HEK293 (cell line): ENCODE data around the gene TEAD2.
A peak's percentile ranks its signal among the peaks of the same experiment; 100 is the strongest.
"Not testable (repeated sequence)": the region's sequence is repeated elsewhere in the genome, so short reads cannot be mapped to it uniquely, and the experiment has no call there.

Experiments
- CTCF ChIA-PET: fragments of 350-600 bp; formaldehyde crosslinking; extraction: SDS; loops from one replicate; lab custom pipeline; 2021; ENCODE audit warnings: antibody characterized with exemption; lab: Yijun Ruan, JAX
- POLR2A ChIA-PET: fragments of 300-600 bp; formaldehyde crosslinking; extraction: SDS; loops from one replicate; lab custom pipeline; 2020; ENCODE audit warnings: antibody characterized with exemption, inconsistent platforms; lab: Yijun Ruan, JAX
- H3K27ac ChIP-seq: fragments of 200-500 bp; sonication (Bioruptor generic); 2 replicates; pipeline ENCODE4 v1.5.1; 2014; ENCODE audit warnings: low read depth, low read length, control low read depth, inconsistent platforms; ENCODE audit errors: extremely low read depth
- H3K36me3 ChIP-seq, 2 experiments: fragments of 200-500 bp in 1 of 2; sonication (Bioruptor generic) in 1 of 2; 1 replicate in 1 of 2; 2 replicates in 1 of 2; pipeline ENCODE4 v1.5.1; 2014 to 2017; ENCODE audit warnings: inconsistent platforms in 2 of 2, low read length in 2 of 2; ENCODE audit not compliant: control insufficient read depth in 2 of 2, insufficient read depth in 1 of 2
- H3K4me1 ChIP-seq: fragments of 200-500 bp; sonication (Bioruptor generic); 2 replicates; pipeline ENCODE4 v1.5.1; 2014; ENCODE audit warnings: mild to moderate bottlenecking, low read length, inconsistent platforms; ENCODE audit not compliant: control insufficient read depth, insufficient read depth
- H3K4me3 ChIP-seq: 2 replicates; pipeline ENCODE4 v1.5.1; 2011; ENCODE audit warnings: low read depth, mild to moderate bottlenecking, control low read depth, low read length, moderate library complexity
- H3K9me3 ChIP-seq: fragments of 200-500 bp; sonication (Bioruptor generic); 2 replicates; pipeline ENCODE4 v1.5.1; 2014; ENCODE audit warnings: low read depth, low read length, inconsistent platforms; ENCODE audit not compliant: control insufficient read depth, insufficient read depth
- ATF2 ChIP-seq: fragments of 450-650 bp; formaldehyde crosslinking; IDR thresholded peaks from 2 replicates; pipeline ENCODE4 v1.5.1; 2016; ENCODE audit warnings: missing biosample characterization, missing genetic modification characterization, low read depth
- BCL11A ChIP-seq: fragments of 450-650 bp; formaldehyde crosslinking; IDR thresholded peaks from 2 replicates; pipeline ENCODE4 v1.5.1; 2016; ENCODE audit warnings: low read depth, missing biosample characterization, missing genetic modification characterization
- KLF16 ChIP-seq: fragments of 450-650 bp; formaldehyde crosslinking; IDR thresholded peaks from 2 replicates; pipeline ENCODE4 v1.5.1; 2017; ENCODE audit warnings: missing biosample characterization, missing genetic modification characterization
- TSHZ1 ChIP-seq: fragments of 450-650 bp; formaldehyde crosslinking; IDR thresholded peaks from 2 replicates; pipeline ENCODE4 v1.5.1; 2016; ENCODE audit warnings: missing biosample characterization, missing genetic modification characterization, borderline replicate concordance
- ZBTB20 ChIP-seq: fragments of 450-650 bp; formaldehyde crosslinking; IDR thresholded peaks from 2 replicates; pipeline ENCODE4 v1.5.1; 2016; ENCODE audit warnings: missing biosample characterization, missing genetic modification characterization
- ZNF121 ChIP-seq: fragments of 450-650 bp; formaldehyde crosslinking; IDR thresholded peaks from 2 replicates; pipeline ENCODE4 v1.5.1; 2016; ENCODE audit warnings: missing biosample characterization, missing genetic modification characterization
- ZNF146 ChIP-seq: fragments of 450-650 bp; formaldehyde crosslinking; IDR thresholded peaks from 2 replicates; pipeline ENCODE4 v1.5.1; 2016; ENCODE audit warnings: missing biosample characterization, missing genetic modification characterization
- ZNF174 ChIP-seq: fragments of 450-650 bp; formaldehyde crosslinking; IDR thresholded peaks from 2 replicates; pipeline ENCODE4 v1.5.0; 2017; ENCODE audit warnings: missing biosample characterization, mild to moderate bottlenecking, missing genetic modification characterization
- ZNF221 ChIP-seq: fragments of 450-650 bp; formaldehyde crosslinking; IDR thresholded peaks from 2 replicates; pipeline ENCODE4 v1.5.1; 2017; ENCODE audit warnings: missing biosample characterization, missing genetic modification characterization, borderline replicate concordance
- ZNF335 ChIP-seq: fragments of 450-650 bp; formaldehyde crosslinking; conservative IDR thresholded peaks from 2 replicates; pipeline ENCODE4 v1.5.1; 2016; ENCODE audit warnings: missing biosample characterization, missing genetic modification characterization
- ZNF350 ChIP-seq: fragments of 450-650 bp; formaldehyde crosslinking; IDR thresholded peaks from 2 replicates; pipeline ENCODE4 v1.5.0; 2017; ENCODE audit warnings: missing biosample characterization, mild to moderate bottlenecking, missing genetic modification characterization
- ZNF433 ChIP-seq: fragments of 450-650 bp; formaldehyde crosslinking; IDR thresholded peaks from 2 replicates; pipeline ENCODE4 v1.5.1; 2016; ENCODE audit warnings: missing biosample characterization, missing genetic modification characterization, low read depth
- ZNF555 ChIP-seq: fragments of 450-650 bp; formaldehyde crosslinking; conservative IDR thresholded peaks from 2 replicates; pipeline ENCODE4 v1.5.1; 2017; ENCODE audit warnings: missing biosample characterization, mild to moderate bottlenecking, missing genetic modification characterization, inconsistent platforms
- ZNF654 ChIP-seq: fragments of 450-650 bp; formaldehyde crosslinking; IDR thresholded peaks from 2 replicates; pipeline ENCODE4 v1.5.1; 2016; ENCODE audit warnings: low read depth, missing biosample characterization, missing genetic modification characterization
- ZNF785 ChIP-seq: fragments of 450-650 bp; formaldehyde crosslinking; IDR thresholded peaks from 2 replicates; pipeline ENCODE4 v1.5.1; 2016; ENCODE audit warnings: missing biosample characterization, missing genetic modification characterization
- ZNF837 ChIP-seq: fragments of 450-650 bp; formaldehyde crosslinking; IDR thresholded peaks from 2 replicates; pipeline ENCODE4 v1.5.1; 2016; ENCODE audit warnings: missing biosample characterization, missing genetic modification characterization
- ZSCAN5A ChIP-seq: fragments of 450-650 bp; formaldehyde crosslinking; IDR thresholded peaks from 2 replicates; pipeline ENCODE4 v1.5.1; 2016; ENCODE audit warnings: missing biosample characterization, missing genetic modification characterization
- TF ChIP-seq, protein P1 (sequence below): fragments of 450-650 bp; formaldehyde crosslinking; IDR thresholded peaks from 2 replicates; pipeline ENCODE4 v1.5.1; 2016; ENCODE audit warnings: missing biosample characterization, missing genetic modification characterization
- TF ChIP-seq, protein P2 (sequence below): fragments of 450-650 bp; formaldehyde crosslinking; IDR thresholded peaks from 2 replicates; pipeline ENCODE4 v1.5.1; 2016; ENCODE audit warnings: missing biosample characterization, missing genetic modification characterization

TEAD2 gene

DNA sequence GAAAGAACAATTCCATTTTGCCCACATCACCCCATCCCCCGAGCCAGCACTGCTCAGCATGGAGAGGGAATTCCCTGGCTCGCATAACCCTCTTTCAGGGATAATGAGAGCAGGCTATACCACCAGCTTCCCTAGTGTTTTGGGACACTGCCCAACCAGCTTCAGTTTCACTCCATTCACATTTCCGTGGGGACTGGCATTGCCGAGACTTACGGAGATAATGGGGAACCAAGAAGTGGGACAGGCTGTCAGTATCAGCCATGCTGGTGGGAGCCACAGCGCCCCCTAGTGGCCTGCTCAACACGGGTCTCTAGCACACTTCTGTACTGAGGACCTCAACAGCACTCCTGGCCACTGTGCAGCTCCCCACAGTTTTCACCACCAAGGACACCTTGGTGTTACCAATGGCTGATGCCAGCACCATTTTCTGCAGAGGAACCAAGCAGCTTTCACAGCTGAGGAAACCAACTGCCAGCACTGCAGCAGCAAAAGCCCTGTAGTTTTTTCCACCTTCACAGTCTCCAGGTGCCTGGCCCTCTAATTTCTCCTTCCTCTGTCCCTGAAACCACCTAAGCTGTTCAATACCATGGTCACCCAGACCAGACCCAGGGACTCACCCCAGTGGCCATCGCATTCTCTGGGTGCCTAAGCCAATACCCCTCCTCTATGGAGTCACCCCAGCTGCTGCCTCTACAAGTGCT, 60.9 kb downstream of the TEAD2 start (continued):
- TF ChIP-seq TSHZ1 (tag by site-specific recombination): no peak
- no peak for TF ChIP-seq KLF16 (tag by site-specific recombination)
- peak; percentile 54 for TF ChIP-seq ZNF654 (tag by site-specific recombination)
- TF ChIP-seq ZSCAN5A: no peak
- TF ChIP-seq ZNF221: no peak
- no peak for TF ChIP-seq ZNF174 (tag by site-specific recombination)
- TF ChIP-seq ATF2 (tag by site-specific recombination): no peak
- TF ChIP-seq, protein P1, sequence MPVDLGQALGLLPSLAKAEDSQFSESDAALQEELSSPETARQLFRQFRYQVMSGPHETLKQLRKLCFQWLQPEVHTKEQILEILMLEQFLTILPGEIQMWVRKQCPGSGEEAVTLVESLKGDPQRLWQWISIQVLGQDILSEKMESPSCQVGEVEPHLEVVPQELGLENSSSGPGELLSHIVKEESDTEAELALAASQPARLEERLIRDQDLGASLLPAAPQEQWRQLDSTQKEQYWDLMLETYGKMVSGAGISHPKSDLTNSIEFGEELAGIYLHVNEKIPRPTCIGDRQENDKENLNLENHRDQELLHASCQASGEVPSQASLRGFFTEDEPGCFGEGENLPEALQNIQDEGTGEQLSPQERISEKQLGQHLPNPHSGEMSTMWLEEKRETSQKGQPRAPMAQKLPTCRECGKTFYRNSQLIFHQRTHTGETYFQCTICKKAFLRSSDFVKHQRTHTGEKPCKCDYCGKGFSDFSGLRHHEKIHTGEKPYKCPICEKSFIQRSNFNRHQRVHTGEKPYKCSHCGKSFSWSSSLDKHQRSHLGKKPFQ (tag by site-specific recombination): no peak
- no peak for TF ChIP-seq ZNF350 (tag by site-specific recombination)
- TF ChIP-seq BCL11A (tag by site-specific recombination): no peak
- TF ChIP-seq ZBTB20 (tag by site-specific recombination): no peak
- TF ChIP-seq ZNF335 (tag by site-specific recombination): peak; percentile 36; the same call in 1 of the 2 replicates
- no peak for TF ChIP-seq ZNF433
- TF ChIP-seq ZNF785: no peak
- TF ChIP-seq ZNF555 (tag by site-specific recombination): no peak
- TF ChIP-seq ZNF837: no peak
- TF ChIP-seq ZNF121: no peak

DNA sequence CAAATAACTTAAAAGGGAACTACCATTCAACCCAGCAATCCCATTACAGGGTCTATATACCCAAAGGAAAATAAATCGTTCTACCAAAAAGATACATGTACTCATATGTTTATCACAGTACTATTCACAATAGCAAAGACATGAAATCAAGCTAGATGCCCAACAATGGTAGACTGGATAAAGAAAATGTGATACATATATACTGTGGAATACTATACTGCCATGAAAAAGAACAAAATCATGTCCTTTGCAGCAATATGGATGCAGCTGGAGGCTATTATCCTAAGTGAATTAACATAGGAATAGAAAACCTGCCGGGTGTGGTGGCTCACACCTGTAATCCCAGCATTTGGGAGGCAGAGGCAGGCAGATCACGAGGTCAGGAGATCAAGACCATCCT, 63.6 kb downstream of the TEAD2 start:
- H3K4me1 ChIP-seq, H3K4me3 ChIP-seq, H3K9me3 ChIP-seq, H3K27ac ChIP-seq, H3K36me3 ChIP-seq, POLR2A ChIA-PET: not testable (repeated sequence)
- peak; percentile 97 for TF ChIP-seq ZNF146
- TF ChIP-seq, protein P2, sequence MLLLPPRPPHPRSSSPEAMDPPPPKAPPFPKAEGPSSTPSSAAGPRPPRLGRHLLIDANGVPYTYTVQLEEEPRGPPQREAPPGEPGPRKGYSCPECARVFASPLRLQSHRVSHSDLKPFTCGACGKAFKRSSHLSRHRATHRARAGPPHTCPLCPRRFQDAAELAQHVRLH (tag by site-specific recombination): peak; percentile 73
- CTCF ChIA-PET: interaction anchor here (1.1 to 5.4 kb wide), 3 partner anchors 30 to 128 kb away, joined by 3 to 47 read pairs (median 5); no protein-coding TSS in a partner anchor
